Mesothelial cell of epicardium (in vitro differentiated cells): ENCODE measurements around the gene SLC47A1. TPM values are rescaled to one million over a fixed set of nuclear protein-coding genes. Genes with fewer than 3 reads are reported as not detected.

Source experiments
- DNase-seq, 2 experiments: peaks; one replicate each; pipeline ENCODE4 v3.0.0; 2021; ENCODE audit warnings: low spot score in 2 of 2; ENCODE audit not compliant: unreplicated experiment in 2 of 2
- H3K27ac Mint-ChIP-seq: 2 replicates; pipeline ENCODE4 v1.8.0; 2021; ENCODE audit warnings: mixed read lengths
- H3K27me3 Mint-ChIP-seq: 2 replicates; pipeline ENCODE4 v1.8.0; 2021; ENCODE audit warnings: low read depth, mixed read lengths
- H3K36me3 Mint-ChIP-seq: 2 replicates; pipeline ENCODE4 v1.8.0; 2021; ENCODE audit warnings: mixed read lengths
- H3K4me1 Mint-ChIP-seq: 2 replicates; pipeline ENCODE4 v1.8.0; 2021; ENCODE audit warnings: mixed read lengths
- H3K4me3 Mint-ChIP-seq: 2 replicates; pipeline ENCODE4 v1.8.0; 2021; ENCODE audit warnings: mild to moderate bottlenecking, moderate library complexity, mixed read lengths
- H3K9me3 Mint-ChIP-seq: 2 replicates; pipeline ENCODE4 v1.8.0; 2021; ENCODE audit warnings: mixed read lengths
- CTCF ChIP-seq: fragments of 200-600 bp; sonication (generic); IDR thresholded peaks from one replicate; pipeline ENCODE4 v1.5.0; 2021; ENCODE audit warnings: antibody characterized with exemption; ENCODE audit not compliant: unreplicated experiment
- total RNA-seq: library from RNA; stranded (reverse); gene quantifications from 3 replicates; pipeline ENCODE4 v1.2.1, GENCODE V29; 2021

SLC47A1 gene
- total RNA-seq, 1 donor from 2014 or later = 9.2 TPM

DNA sequence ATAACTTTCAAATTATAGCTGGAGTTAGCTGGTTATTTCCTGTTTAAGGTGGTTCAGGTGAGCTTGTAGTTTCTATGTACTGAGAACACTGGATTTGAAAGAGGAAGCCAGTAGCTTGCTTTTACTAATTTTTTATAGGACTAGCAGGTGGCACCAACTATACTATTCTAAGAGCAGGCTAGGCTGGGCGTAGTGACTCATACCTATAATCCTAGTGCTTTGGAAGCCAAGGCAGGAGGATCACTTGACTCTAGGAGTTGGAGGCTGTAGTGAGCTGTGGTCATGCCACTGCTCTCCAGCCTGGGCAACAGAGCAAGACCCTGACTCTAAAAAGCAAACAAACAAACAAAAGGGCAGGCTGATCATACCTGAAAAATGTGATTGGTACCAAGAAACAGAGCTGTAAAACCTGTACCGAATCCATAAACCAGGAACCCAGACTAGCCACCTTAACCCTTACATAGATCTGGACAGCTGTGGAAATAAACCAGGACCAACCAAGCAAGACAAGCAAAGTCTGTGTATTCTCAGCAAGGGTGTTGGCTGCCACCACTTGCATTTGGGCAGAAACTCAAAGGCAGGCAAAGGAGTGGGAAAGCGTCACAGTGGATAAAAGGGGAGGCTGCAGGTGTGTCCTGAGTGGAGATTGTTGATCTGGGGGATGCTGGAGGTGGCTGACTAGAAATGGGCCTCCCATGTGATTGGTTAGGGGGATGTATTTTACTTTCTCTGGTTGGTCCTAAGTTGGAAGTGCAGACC, 36.3 kb downstream of the SLC47A1 start:
- Mint-ChIP-seq H3K4me1 (peaks cover 1% of the 10 kb centered on the region), H3K27ac (no peak overlapping the region), H3K9me3 (no peaks in the 10 kb centered on the region), H3K27me3 (no peaks in the 10 kb centered on the region), H3K4me3 (no peak overlapping the region), H3K36me3 (no peaks in the 10 kb centered on the region)
- no peak for TF ChIP-seq CTCF
- no peak for DNase-seq

- H3K36me3 Mint-ChIP-seq = no peaks in the 10 kb centered on the region
- no peaks in the 10 kb centered on the region for H3K9me3 Mint-ChIP-seq
- H3K4me1 Mint-ChIP-seq = peaks cover 1% of the 10 kb centered on the region
- no peak overlapping the region for H3K27ac Mint-ChIP-seq
- no peak overlapping the region for H3K4me3 Mint-ChIP-seq
- no peak for DNase-seq
- TF ChIP-seq CTCF = no peak
- H3K27me3 Mint-ChIP-seq = no peaks in the 10 kb centered on the region
These were observed 36.9 kb downstream of the SLC47A1 start for GRCh38 chr17:19570544-19571062.

DNA sequence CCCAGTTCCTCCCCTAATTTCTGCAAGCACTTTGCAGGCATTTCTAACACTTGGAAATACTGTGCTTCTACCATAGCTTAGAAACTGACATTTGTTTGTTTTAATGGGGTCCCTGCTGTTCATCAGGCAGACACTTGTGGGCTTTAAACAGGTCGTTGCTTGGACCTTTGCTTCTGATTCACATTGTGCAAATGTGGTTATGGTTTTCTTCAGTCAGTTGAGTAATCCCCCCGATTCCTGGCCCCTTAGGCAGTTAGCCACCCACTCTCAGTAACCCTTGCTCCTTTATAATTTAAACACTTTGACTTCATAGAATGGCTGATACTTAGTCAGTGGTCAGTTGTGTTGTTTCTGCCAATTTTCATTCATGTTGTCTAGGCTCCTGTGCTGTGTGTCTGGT, 39.4 kb downstream of the SLC47A1 start:
- no peaks in the 10 kb centered on the region for H3K9me3 Mint-ChIP-seq
- H3K36me3 Mint-ChIP-seq = no peaks in the 10 kb centered on the region
- no peak overlapping the region for H3K27ac Mint-ChIP-seq
- no peak overlapping the region for H3K4me3 Mint-ChIP-seq
- DNase-seq = no peak
- peaks cover 1% of the 10 kb centered on the region for H3K4me1 Mint-ChIP-seq
- TF ChIP-seq CTCF = no peak
- H3K27me3 Mint-ChIP-seq = no peaks in the 10 kb centered on the region

DNA sequence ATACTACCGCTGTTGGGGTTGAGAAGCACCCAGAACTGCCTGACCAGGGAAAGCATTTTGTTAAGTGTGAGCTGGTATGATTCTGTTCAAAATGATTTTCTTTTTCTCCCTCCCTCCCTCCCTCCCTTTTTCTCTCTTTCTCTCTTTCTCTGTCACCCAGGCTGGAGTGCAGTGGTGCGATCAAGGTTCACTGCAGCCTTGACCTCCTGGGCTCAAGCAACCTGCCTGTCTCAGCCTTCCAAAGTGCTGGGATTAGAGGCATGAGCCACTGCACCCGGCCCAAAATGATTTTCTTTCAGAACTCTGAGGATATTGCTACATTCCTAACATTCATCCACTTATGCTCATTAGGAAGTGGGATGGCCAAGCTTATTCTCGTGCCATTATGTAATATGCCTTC, 41.3 kb downstream of the SLC47A1 start:
- Mint-ChIP-seq H3K27ac (no peak overlapping the region), H3K27me3 (peaks cover 6% of the 10 kb centered on the region), H3K9me3 (no peaks in the 10 kb centered on the region), H3K36me3 (no peaks in the 10 kb centered on the region), H3K4me1 (peaks cover 3% of the 10 kb centered on the region), H3K4me3 (no peak overlapping the region)
- no peak for DNase-seq
- TF ChIP-seq CTCF = no peak

DNA sequence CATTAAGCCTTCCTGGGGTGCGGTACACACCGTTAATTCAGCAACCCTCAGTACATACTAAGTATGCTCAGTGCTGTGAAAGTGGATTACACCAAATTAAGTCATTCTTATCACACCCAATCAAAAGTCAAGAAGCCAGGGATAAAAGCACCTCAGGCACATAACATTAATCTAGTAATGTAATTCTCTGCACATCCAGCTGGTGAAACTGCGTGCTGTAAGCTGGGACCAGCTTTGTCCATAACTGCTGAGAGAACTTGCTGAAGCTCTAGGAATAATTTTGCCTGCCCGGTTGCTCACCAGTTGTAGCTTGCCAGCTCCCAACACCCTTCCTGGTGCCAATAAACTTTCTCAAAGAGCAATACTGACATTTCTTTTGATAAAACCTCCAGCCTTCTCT, 44.9 kb downstream of the SLC47A1 start:
- TF ChIP-seq CTCF = no peak
- H3K36me3 Mint-ChIP-seq = no peaks in the 10 kb centered on the region
- no peak for DNase-seq
- no peak overlapping the region for H3K27ac Mint-ChIP-seq
- peak overlapping the region; percentile 3 for H3K4me3 Mint-ChIP-seq
- peaks cover 26% of the 10 kb centered on the region for H3K27me3 Mint-ChIP-seq
- peaks cover 4% of the 10 kb centered on the region for H3K4me1 Mint-ChIP-seq
- no peaks in the 10 kb centered on the region for H3K9me3 Mint-ChIP-seq
